NCI-H1694 (cell line): ENCODE results near the gene HSPA8.
"Not testable (repeated sequence)": the region's sequence is repeated elsewhere in the genome, so short reads cannot be mapped to it uniquely, and the experiment has no call there.

Experiments used
- DNase-seq: peaks from one replicate; lab custom pipeline; 2025; lab: John Stamatoyannopoulos, UW

The HSPA8 gene

GRCh38 chr11:123061403-123062157, at the start of gene HSPA8:
HSPA8 (minus strand) TSS chr11:123062136; CDS start chr11:123061324, 812 bp downstream.
- DNase-seq: no peak

- DNase-seq: peak; percentile 5
Measured at GRCh38 chr11:123111465-123111864, 49.5 kb upstream of the HSPA8 start.

GRCh38 chr11:123110397-123110796, 48.5 kb upstream of the HSPA8 start:
- DNase-seq: no peak

- no peak for DNase-seq
Measured at GRCh38 chr11:123107945-123108495, 46.1 kb upstream of the HSPA8 start.

GRCh38 chr11:123104697-123105096, 42.8 kb upstream of the HSPA8 start:
- no peak for DNase-seq

- DNase-seq: peak; percentile 88
Measured at GRCh38 chr11:123103326-123103980, 41.5 kb upstream of the HSPA8 start.

- no peak for DNase-seq
Measured at GRCh38 chr11:123100379-123101085, 38.6 kb upstream of the HSPA8 start.

GRCh38 chr11:123098990-123099389, 37.1 kb upstream of the HSPA8 start:
- no peak for DNase-seq

GRCh38 chr11:123093739-123094138, 31.8 kb upstream of the HSPA8 start:
- peak; percentile 23 for DNase-seq

- no peak for DNase-seq
Measured at GRCh38 chr11:123091506-123091905, 29.6 kb upstream of the HSPA8 start.

- not testable (repeated sequence) for DNase-seq
Measured at GRCh38 chr11:123090168-123090567, 28.2 kb upstream of the HSPA8 start.

GRCh38 chr11:123088896-123089295, 27.0 kb upstream of the HSPA8 start:
- DNase-seq: not testable (repeated sequence)

- DNase-seq: not testable (repeated sequence)
Measured at GRCh38 chr11:123087657-123088056, 25.7 kb upstream of the HSPA8 start.

- peak; percentile 59 for DNase-seq
Measured at GRCh38 chr11:123086305-123086704, 24.4 kb upstream of the HSPA8 start.

GRCh38 chr11:123085497-123085896, 23.6 kb upstream of the HSPA8 start:
- DNase-seq: no peak

- DNase-seq: no peak
Measured at GRCh38 chr11:123084454-123084853, 22.5 kb upstream of the HSPA8 start.

GRCh38 chr11:123083623-123084029, 21.7 kb upstream of the HSPA8 start:
- DNase-seq: peak; percentile 49

GRCh38 chr11:123082977-123083376, 21.0 kb upstream of the HSPA8 start:
- DNase-seq: no peak

- no peak for DNase-seq
Measured at GRCh38 chr11:123080015-123080414, 18.1 kb upstream of the HSPA8 start.

- no peak for DNase-seq
Measured at GRCh38 chr11:123076484-123076883, 14.5 kb upstream of the HSPA8 start.

- no peak for DNase-seq
Measured at GRCh38 chr11:123073343-123074057, 11.6 kb upstream of the HSPA8 start.

GRCh38 chr11:123072762-123073161, 10.8 kb upstream of the HSPA8 start:
- no peak for DNase-seq
